Measurements from ENCODE around the gene SKIC8.

Gene SKIC8

GRCh38 chr15:78313383-78313782, 14.0 kb upstream of the SKIC8 start:
- TF ChIP-seq CTCF (IDR thresholded peaks at IDR 0.05; ENCODE audit: low read depth, low read length), result no peak
- no peak for DNase-seq (ENCODE audit: extremely low read depth, low read depth)

GRCh38 chr15:78312957-78313356, 13.5 kb upstream of the SKIC8 start:
- no peak for TF ChIP-seq CTCF (IDR thresholded peaks at IDR 0.05; ENCODE audit: low read depth, low read length)
- no peak for DNase-seq (ENCODE audit: extremely low read depth, low read depth)

GRCh38 chr15:78312536-78312935, 13.1 kb upstream of the SKIC8 start:
- no peak for DNase-seq (ENCODE audit: extremely low read depth, low read depth)
- no peak for TF ChIP-seq CTCF (IDR thresholded peaks at IDR 0.05; ENCODE audit: low read depth, low read length)

GRCh38 chr15:78311292-78311691, 11.9 kb upstream of the SKIC8 start:
- DNase-seq (ENCODE audit: extremely low read depth, low read depth), result no peak
- no peak for TF ChIP-seq CTCF (IDR thresholded peaks at IDR 0.05; ENCODE audit: low read depth, low read length)

GRCh38 chr15:78308422-78309032, 9.1 kb upstream of the SKIC8 start:
- peak; percentile 97 for TF ChIP-seq CTCF (IDR thresholded peaks at IDR 0.05; ENCODE audit: low read depth, low read length)
- DNase-seq (ENCODE audit: extremely low read depth, low read depth), result peak; percentile 34

GRCh38 chr15:78307976-78308375, 8.6 kb upstream of the SKIC8 start:
- DNase-seq (ENCODE audit: extremely low read depth, low read depth), result no peak
- TF ChIP-seq CTCF (IDR thresholded peaks at IDR 0.05; ENCODE audit: low read depth, low read length), result no peak

- no peak for DNase-seq (ENCODE audit: extremely low read depth, low read depth)
- no peak for TF ChIP-seq CTCF (IDR thresholded peaks at IDR 0.05; ENCODE audit: low read depth, low read length)
These were observed 6.9 kb upstream of the SKIC8 start for GRCh38 chr15:78306176-78306774.

All from AG09319 (cell line).